K562 treated with DMSO at 1 percent for 24 hours (cell line): ENCODE results near the gene SUN3. TPM values are rescaled to one million over a fixed set of nuclear protein-coding genes. Genes with fewer than 3 reads are reported as not detected.

Experiments used
- total RNA-seq: library from RNA; unstranded; fragments of 300-600 nt; gene quantifications from 2 replicates; pipeline ENCODE4 v1.2.3, GENCODE V29; 2022; ENCODE audit warnings: low read depth; ENCODE audit not compliant: insufficient read depth

Gene SUN3, protein sequence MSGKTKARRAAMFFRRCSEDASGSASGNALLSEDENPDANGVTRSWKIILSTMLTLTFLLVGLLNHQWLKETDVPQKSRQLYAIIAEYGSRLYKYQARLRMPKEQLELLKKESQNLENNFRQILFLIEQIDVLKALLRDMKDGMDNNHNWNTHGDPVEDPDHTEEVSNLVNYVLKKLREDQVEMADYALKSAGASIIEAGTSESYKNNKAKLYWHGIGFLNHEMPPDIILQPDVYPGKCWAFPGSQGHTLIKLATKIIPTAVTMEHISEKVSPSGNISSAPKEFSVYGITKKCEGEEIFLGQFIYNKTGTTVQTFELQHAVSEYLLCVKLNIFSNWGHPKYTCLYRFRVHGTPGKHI
- 0.58 and 1.3 TPM in 2 replicates for total RNA-seq

DNA sequence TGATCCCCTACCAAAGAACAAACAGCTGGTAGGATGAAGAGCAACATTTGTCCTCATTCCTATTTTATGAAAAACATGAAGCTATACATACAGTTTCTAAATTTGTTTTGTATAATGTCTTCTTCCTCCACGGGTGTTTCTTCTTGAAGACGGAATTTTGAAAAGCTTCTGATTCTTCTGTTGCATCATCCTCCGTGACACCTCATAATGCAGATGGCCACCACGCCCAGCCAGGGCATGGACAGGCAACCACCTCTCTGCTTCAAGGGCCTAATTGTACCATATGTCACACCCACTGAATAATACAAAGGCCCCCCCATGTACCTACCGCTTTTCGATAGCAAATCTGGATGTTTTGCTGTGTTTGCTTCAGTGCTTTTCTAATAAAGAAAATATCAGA, at the start of gene SUN3:
SUN3 (minus strand) TSS at position 170 of the 400 bp plus-strand sequence; CDS start at position 1, 169 bp downstream.

DNA sequence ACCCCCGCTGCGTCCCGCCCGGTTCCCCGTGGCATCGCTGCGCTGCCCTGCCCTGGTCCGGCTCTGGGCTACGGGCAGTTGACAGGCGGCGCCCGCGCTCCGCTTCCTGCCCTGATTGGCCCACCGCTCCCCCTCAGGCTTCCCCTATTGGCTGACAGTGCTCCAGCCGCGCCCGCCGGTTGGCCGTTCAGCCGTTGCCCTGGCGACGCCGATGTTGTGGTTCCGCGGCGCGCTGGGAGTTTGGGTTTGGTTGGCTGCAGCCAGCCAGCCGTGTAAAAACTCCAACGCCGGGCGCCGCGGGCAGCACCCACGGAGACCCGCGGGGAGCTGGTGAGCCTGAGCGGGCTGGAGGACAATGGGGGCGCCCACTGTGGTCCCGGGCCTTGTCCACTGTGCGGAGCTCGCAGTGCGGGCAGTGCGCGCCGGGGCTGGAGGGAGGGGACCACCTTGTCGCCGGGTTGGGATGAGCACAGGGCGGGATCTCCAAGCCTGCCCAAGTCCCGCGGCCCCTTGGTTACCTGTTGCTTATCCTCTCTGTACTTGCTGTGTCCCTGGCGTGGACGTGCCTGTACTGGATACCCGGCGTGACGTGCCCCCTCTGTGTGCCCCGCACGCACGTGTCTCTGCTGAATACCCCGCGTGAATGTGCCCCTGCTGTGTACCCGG, 6.5 kb upstream of the SUN3 start, which contains the start of gene C7orf57:
C7orf57 (plus strand) TSS at position 243 of the 666 bp plus-strand sequence. CDS start 766 bp downstream, outside the sequence.

GRCh38 chr7:47979145-47979831, 49.6 kb downstream of the SUN3 start, which contains the start of gene HUS1:
Gene HUS1 (minus strand): TSS chr7:47979615. CDS start chr7:47979519, 96 bp downstream.

DNA sequence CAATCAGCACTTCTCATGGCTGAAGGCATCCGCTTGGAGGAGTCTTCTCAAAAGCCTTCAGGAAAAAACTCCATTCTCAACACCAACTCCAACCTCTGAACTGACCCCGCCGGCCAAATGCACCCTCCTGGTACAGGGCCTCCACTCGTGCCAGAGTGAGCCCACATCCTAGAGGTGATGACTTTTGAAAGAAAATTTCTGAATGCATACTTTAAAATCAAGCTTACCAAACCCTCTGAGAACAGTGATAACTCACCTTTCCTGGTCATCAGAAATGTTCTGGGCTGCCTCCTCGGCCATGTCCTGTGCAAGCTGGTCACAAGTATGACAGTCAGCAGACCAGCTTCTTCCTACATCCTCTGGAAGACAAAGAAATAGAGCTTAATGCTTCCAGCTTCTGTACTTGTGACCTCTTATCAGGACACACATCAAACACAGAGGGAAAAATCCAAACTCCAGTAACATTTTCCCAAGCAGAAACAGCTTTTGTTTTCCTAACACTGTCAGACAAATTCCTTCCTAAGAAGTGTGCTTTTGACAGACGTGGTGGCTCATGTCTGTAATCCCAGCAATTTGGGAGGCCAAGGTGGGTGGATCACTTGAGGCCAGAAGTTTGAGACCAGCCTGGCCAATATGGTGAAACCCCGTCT, 80.6 kb downstream of the SUN3 start, which contains the start of gene PKD1L1:
PKD1L1 (minus strand) TSS at position 326 of the 650 bp plus-strand sequence; CDS start at position 300, 26 bp downstream.

Other genes starting within 250 kb of the SUN3 start
- not detected in 2 replicates for gene PKD1L1, start 80.6 kb downstream of the SUN3 start, total RNA-seq
- gene HUS1, start 49.5 kb downstream of the SUN3 start, total RNA-seq, result 6.7 and 11.6 TPM in 2 replicates
- not detected in 2 replicates for gene C7orf57, start 6.4 kb upstream of the SUN3 start, total RNA-seq
- gene UPP1, start 60.2 kb upstream of the SUN3 start, total RNA-seq, result 36.0 and 36.9 TPM in 2 replicates
- gene ABCA13, start 142.4 kb upstream of the SUN3 start, total RNA-seq, result 0.13 and 1.8 TPM in 2 replicates